Glomerular endothelial cell (primary cell): ENCODE data around the gene GPR82. TPM values are rescaled to one million over a fixed set of nuclear protein-coding genes. Genes with fewer than 3 reads are reported as not detected.
"Not testable (repeated sequence)": the region's sequence is repeated elsewhere in the genome, so short reads cannot be mapped to it uniquely, and the experiment has no call there.

ENCODE experiments used
- DNase-seq: peaks from one replicate; pipeline ENCODE4 v3.0.0-alpha.2; 2011; ENCODE audit warnings: low read depth, low spot score; ENCODE audit errors: extremely low read depth
- total RNA-seq: library from RNA; depleted of rRNA; stranded (reverse); fragments of >200 nt; gene quantifications from 2 replicates; pipeline ENCODE4 v1.2.3, GENCODE V29; 2015

Gene GPR82
- total RNA-seq, 1 donor from 2014 or later = not detected

GRCh38 chrX:41718481-41719235 is 5.3 kb upstream of the GPR82 start:
- no peak for DNase-seq

DNA sequence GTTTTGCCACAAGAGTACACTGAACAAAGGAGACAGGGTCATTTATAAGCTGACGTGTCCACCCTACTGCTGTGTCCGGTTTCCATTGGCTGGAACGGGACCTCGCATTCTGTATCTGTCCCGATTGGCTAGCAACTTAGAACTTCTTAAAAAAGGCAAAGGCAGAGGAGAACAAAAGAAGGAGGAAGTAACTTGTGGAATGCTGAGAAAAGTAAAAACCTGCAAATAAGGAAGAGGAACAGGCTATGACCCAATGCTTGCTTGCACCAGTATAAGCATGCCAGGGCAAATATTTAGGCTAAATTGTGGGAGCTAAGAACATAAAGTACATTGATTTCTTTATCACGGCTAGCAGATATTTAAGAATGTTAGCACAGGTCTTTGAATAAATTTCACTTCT is 4.4 kb upstream of the GPR82 start:
- DNase-seq = not testable (repeated sequence)

DNA sequence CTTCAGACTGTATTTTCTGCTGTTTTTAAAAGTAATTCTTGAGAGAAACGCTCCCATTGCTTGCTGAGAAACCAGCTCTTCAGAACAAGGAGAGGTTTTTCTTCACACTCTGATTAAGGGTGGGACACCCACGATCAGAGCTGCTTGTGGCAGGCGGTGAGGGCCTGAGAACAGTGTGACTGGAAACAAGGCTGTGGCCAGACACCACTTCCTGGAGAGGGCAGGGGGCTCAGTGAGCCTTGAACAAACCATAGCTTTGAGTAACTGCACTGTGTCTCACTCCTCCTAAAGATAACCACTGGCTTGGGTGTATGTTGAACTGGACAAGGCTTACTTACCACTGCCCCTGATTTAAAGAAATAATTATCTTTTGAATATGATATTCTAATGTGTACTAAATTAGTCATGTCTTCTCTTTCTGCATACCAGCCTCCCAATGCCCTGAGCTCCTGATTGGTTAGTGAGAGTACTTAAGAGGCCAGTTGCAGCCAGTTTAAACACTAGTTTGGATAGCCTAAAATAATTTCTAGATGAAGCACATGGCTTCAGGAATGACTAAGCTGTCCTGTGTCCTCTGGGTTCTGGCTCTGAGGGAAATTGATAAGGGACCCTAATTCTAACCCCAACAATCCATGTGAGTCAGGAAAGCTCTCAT is 3.7 kb upstream of the GPR82 start:
- DNase-seq = no peak

GRCh38 chrX:41721590-41721989 is 2.4 kb upstream of the GPR82 start:
- DNase-seq = no peak

DNA sequence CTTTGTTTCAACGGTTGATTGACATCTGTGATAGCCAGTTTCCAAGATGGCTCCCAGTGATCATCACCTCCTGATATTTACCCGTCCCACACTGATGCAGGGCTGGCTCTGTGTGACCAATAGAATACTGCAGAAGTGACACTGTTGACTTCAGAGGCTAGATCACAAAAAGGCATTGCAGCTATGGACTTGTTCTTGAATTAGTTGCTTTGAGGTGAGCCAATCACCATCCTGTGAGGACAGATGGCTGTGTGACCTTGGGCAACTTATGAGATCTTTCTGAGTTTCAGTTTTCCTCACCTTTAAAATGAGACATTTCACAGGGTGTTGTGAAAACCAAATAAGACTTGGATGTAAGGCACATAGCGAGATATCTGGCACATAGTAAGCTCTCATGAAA is 1.8 kb upstream of the GPR82 start:
- no peak for DNase-seq

- no peak for DNase-seq
These were observed 964 bp upstream of the GPR82 start for GRCh38 chrX:41722816-41723618.

DNA sequence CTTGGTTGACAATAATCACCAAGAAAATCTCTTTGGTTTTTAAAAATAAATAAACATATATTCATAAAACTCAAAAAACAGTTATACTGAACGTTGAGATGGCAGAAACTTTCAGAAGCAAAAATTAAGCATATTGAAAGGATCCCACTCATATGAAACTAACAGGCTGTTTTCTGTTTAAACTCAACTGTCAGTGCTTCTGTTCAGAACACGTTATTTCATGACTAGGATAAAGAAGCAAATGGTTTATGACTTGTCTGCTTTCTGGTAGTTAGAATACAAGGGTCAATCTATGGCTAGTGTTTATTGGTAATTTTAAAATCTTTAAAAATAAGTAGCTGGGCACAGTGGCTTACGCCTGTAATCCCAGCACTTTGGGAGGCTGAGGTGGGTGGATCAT is 4.1 kb downstream of the GPR82 start:
- no peak for DNase-seq

DNA sequence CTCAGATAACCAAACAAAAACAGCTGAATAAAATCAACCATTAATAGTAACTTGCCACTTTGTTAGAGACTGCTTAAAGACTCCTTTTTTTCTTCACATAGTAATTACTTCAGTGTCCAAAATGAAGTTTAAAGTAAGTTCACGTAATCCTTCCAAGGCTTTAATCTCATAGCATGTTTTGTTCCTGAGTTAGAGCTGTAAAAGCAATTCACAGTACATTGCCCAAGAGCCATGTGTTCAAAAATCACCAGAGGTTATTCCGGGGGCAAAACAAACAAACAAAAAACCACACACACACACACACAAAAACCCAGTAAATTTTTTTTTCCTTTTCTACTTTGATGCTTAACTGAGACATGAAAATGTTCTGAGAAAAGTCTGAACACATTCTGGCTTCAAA is 6.1 kb downstream of the GPR82 start:
- no peak for DNase-seq

DNA sequence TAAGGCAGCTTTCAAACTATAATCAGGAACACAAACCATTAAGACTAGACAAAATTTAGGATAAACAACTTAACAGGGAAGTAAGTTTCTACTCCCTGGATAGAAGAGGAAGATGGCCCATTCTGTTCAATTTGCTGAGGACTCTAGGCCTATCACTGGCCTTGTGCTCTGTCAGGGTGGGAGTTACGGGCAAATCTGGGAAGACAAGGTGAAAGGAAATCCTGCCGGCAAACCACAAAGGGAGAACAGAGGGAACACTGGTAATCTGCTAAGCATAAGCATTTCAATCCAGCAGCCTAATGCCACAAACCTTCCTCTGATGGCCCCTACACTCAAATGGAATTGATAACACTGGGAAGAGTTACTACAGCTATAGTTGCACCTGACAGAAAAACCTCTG is 8.3 kb downstream of the GPR82 start:
- no peak for DNase-seq

- no peak for DNase-seq
These were observed 10.0 kb downstream of the GPR82 start for GRCh38 chrX:41733939-41734338.

- DNase-seq = no peak
These were observed 10.5 kb downstream of the GPR82 start for GRCh38 chrX:41734530-41734929.

DNA sequence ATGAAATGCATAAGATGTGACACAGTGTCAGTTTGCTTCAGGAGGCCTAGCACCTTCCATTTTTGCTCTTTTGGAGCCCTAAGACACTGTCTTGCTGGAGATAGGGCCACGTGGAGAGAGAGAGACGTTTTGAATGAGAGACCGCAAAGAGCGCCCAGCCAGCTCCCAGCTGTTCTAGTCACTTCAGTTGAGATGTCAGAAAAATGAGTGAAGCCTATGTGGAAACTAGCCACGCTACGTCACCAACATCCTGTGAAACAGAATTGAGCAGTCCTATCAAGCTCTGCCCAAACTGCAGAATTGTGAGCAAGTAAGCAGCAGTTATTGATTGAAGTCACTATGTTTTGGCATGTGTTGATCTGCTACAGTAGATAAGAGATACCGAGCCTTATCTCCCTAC is 13.1 kb downstream of the GPR82 start:
- DNase-seq = no peak

DNA sequence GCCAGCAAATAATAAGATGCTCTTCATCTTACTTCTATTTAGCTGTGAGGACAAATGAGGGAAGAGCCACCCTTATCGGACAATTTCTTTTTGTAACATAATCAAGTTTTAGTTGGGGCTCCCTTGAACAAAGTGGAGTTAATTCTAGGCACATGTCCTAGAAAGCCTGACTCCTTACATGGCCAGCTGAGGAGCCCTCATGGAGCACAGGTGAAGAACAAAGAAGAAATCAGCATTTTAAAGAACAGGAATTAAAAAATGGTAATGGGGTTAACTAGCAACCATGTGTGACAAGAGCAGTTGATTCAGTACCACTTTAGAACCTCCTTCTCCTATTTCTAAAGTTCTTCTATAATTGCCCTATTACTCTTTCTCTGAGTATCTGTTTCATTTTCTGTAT is 15.9 kb downstream of the GPR82 start:
- DNase-seq = no peak

DNA sequence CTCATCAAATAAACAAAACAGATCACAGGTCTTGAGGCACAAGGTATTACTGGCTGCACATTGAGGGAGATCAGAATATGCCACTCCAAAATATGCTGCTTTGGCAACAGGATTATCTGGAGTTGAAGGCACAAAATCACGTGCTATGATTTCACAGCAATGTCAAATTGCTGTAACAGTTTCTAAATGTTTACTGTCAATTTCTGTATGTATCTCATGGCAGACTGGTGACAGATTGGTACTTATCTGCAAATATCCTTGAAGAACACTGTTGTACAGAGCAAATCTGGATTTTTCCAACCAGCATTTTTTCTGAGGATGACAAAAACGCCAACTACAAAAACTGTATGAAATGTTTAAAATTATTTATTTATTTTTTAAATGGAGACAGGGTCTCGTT is 26.7 kb downstream of the GPR82 start:
- DNase-seq = no peak

DNA sequence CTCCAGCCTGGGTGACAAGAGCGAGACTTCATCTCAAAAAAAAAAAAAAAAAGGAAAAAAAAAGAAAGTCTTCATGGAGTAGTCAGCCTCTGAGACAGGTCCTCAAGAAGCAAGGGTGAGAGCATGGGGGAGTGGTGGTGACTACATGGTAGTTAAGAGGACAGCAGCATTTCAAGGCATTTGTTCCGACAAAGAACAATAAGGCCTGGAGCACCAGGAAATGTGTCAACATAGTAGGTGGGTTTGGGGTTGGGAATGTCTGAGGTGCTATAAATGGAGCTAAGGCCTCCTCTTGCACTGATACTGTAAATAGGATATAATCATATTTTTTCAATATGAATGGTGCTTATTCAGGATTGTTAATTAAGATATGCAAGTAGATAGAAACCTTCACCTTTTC is 34.4 kb downstream of the GPR82 start:
- no peak for DNase-seq

DNA sequence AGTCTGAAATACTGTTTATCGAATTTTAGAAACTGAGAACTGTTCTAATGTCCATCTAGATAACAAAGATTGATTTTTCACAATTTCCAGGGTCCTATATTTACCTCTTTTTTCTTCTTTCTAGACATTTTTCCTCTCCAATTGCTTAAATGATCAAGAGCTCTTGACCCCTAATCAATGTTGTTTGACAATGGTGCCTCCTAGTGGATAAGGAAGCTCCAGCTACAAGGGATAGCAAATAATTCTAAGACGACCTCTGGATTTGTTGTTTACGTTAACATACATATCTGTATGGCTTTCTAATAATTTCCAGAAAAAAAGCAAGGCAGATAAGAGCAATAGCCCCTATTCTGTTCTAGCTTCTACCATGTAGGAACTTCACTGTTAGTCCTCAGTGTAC is 35.8 kb downstream of the GPR82 start:
- peak; percentile 10 for DNase-seq

- no peak for DNase-seq
These were observed 37.2 kb downstream of the GPR82 start for GRCh38 chrX:41761169-41761568.

DNA sequence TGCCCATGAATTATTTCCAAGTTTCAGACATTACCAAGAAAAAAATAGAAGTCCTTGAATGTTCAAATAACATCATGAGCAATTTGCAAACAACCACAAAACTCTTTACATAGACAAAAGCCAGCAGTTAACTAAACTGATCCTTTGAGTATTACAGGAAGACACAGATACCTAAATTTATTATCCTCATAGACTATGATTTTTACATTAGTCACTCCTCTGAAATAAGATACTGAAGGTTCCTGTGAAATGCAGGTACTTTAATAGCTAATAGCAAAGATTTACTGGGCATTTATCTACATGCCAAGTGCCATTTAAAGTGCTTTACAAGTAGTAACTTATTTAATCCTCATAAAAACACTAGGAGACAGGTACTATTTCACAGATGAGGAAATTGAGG is 37.7 kb downstream of the GPR82 start:
- no peak for DNase-seq

DNA sequence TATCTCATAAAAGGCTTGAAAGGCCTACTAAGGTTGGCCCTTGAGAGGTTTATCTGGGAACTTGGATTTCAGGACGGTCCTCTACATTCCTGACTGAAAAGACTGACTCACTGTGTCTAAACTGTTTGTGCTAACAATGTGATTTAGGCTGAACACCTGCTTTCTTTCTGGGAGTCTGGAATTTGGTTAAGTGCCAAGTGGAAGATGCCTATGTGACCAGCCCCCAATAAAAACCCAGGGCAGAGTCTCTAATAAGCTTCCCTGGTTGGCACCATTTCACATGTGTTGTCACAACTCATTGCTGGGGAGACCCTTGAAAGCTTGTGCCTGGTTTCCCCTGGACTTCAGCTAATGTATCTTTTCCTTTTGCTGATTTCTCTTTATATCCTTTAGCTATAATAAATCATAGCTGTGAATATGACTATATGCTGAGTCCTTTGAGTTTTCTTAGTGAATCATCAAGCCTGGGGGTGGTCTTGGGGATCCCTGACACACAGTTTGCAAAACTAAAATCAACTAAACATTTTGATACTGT is 55.1 kb downstream of the GPR82 start:
- DNase-seq = peak; percentile 23
